Stimulated activated CD8-positive, alpha-beta memory T cell treated with anti-CD3 and anti-CD28 coated beads, Interleukin-15, amount 100 ng/mL, for 4 hours (primary cell): ENCODE data around the gene CPLX4.
A peak's percentile ranks its signal among the peaks of the same experiment; 100 is the strongest.

Source experiments
- DNase-seq, 2 donors: peaks; one replicate each; pipeline ENCODE4 v3.0.0-alpha.2; 2020; ENCODE audit warnings: low read depth in 2 of 2

The CPLX4 gene, protein sequence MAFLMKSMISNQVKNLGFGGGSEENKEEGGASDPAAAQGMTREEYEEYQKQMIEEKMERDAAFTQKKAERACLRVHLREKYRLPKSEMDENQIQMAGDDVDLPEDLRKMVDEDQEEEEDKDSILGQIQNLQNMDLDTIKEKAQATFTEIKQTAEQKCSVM

DNA sequence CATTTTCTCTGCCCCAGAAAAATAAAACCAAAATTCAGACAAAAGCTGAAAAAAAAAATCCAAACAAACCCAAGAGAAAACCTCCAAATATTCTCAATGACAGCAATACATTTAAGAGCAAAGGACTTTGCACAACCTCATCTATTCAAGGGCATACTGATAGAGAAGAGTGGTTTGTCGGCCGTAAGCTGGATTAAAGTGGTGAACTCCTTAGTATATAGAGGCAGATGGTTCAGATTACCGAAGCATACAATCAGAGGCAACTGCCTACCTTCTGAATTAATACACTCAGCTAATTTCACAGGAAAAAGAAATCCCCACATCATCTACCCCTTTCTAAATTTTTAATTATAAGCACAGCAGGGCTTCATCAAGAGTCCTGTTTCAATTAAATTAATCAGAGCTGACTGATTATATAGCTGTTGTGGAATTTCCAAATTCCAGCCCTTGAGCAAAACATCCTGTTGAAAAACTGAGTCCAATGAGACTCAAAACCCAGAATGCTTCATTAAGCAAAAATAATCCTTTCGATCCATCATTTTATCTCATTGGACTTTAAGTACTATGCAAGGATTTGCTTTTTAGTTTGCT is at the start of gene CPLX4:
TSS of gene CPLX4 (minus strand) at position 190 of the 591 bp plus-strand sequence. CDS start at position 3, 187 bp downstream.
- DNase-seq = no peak

DNA sequence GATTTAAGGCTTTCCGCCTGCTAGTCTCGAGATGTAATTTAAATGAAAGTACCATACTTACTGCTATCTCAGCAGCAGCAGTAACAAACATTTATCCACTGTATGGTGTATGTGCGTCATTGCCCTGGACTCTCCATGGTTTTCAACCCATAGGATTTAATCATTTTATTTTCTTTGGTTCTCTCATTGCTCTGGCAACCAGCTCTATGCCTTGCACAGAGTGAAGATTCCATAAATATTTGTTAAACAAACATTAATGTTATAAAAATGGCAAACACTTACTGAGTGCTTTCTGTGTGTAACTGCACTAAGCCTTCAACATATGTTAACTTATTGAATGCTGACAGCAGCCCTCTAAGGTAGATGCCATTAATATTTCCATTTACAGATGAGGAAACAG is 41.9 kb upstream of the CPLX4 start:
- no peak for DNase-seq

DNA sequence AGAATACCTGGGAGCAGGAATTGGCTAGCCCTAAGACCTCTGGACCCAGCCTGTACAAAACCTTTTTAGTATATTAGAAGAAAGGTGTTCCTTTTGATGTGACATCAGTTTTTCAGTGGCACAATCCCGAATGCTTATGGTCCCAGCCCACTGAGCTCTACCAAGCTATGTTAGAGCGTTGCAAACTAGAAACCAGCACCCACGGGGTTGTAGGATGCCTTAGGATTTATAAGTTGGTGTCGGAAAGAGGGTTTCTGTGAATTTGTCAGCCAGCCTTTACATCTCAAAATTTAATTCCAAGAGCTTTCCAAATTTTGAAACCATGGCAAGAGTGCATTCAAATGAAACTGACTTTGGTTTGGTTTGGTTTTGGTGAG is 41.1 kb upstream of the CPLX4 start:
- DNase-seq = no peak

DNA sequence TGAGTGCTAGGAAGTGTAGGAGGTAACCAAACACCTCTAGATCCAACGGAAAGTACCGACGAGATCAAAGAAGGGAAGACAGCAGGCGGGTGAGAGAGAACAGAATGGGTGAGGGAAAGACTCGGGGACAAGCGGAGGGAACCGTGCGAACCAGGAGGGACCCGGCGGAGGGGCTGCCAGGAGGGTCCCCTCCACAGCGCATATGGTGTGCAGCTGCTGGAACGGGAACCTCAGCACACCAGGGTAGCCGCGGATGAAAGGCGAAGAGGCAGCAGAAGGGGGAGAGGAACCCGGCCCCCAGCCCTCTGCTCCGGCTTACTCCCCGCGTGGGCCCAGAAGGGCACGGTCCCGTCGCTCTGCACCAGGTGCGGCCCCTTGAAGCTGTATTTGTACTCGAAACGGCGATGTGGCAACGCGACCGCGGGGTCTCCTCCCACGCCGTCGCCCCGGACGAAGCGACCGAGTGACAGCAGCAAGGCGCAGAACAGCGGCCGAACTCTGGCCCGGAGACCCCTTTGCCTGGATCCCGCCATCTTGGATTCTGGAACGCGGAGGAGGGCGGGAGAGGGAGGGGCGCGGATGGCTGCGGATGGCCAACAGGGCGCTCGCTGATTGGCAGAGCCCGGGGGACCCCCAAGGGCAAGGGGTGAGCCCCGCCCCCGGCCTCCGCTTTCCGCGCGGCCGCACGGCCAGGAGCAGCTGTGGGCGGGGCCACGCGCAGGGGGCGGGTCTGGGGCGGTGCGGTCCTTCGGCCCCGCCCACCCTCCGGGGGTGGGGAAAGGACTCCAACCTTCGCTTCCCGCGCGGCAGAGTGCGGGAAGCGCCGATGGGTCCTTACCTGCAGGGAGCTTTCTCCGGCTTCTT is 40.5 kb upstream of the CPLX4 start, which contains the start of gene LMAN1:
TSS of gene LMAN1 (minus strand) at position 554 of the 864 bp plus-strand sequence. CDS start at position 533, 21 bp downstream.
- DNase-seq = peak; percentile 84 to 89

DNA sequence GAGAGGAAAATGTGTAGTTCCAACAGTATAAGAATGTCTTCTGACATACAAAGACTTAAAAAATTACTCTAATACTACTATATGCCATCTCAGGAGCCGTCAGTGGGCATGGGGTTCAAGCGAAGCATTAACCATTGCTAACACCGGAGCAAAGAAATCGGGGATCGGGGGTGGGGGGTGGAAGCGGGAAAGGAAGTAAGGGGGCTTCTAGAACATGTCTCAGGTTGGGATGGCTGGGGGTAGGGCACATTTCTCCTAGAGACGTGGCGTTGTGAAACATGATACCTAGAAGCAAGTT is 39.9 kb upstream of the CPLX4 start:
- no peak for DNase-seq

DNA sequence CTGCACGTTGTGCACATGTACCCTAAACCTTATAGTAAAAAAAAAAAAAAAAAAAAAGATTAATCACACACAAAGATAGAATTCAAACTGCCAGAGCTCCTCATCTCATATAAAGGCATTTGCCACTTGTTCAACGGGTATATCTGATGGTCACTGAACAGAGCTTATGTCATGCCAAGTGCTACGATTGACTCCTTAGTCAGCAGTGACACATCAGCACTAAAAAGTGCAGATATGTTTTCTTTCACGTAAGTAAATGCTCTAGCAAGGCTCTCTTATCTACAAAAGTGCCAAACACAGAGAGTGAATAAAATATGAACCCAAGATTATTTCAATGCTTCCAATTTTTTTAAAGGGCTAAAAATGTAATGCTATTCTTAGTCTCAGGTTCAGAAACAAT is 39.5 kb upstream of the CPLX4 start:
- DNase-seq = no peak

DNA sequence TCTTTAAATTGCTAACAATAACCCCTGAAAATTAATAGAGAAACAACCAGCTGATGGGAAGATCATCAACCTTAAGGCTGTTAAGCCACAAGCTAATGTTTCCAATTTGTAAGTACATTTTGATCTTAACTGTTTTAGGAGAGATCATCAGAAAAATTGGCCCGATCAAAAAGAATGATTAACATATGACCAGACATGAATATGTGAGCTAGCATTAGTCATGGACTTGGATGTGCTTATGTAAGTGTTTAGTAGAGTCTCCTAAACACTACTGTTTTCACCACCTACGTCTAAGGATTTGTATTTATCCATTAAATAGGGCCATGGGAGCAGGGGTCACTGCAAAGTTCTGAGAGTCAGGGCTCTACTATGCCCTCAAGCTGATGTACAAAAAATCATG is 36.3 kb upstream of the CPLX4 start:
- DNase-seq = no peak

DNA sequence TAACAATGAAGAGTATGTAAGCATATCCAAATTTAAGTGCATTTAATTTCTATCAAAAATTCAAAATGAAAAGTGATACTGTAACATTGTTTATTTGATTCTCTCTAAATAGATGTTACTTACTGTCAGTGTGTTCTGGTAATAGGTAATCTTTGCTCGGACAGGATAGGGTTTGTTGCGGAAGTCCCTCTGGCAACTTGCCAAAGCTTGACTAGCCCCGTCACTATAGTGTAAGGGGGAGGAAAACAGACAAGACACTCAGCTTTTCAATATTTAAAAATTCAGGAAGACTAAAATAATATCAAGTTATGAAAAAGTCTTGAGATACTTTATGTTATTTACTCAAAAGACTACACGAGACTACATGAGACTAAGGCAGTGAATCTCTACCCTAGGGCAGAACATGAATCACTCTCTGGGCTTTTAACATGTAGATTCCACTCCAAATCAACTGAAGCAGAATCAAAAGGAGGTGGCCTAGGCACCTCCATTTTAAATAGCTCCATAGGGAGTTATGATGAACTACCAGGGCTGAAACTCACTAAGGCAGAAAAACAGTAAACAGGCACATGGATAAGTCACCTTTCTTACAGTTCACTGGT is 34.7 kb upstream of the CPLX4 start:
- no peak for DNase-seq

DNA sequence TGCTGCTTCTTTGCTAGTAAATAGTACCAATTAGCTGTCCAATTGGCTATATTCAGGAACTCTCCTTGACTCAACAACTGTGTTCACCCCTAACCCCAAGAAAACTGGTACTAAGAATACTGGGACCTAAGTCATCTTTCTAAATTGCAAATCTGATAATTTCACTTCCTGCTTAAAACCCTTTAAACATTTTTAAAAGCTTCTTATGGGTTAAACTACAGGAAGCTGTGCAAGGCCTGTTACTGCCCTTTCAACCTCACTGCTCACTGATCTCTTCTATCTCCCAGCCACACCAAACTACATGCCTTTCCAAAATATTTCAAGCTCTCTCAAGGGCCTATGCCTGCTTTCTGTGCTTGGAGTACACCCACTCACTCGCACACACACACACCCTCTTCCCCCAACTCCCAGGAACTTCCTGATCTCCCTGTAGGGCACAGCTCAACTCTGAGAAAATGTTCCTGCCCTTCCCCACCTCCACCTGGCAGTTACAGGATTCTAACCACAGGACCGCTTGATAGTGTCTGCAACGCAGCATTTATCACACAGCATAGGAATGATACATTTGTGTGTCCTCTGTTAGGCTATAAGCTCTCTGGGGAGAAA is 33.9 kb upstream of the CPLX4 start:
- no peak for DNase-seq

DNA sequence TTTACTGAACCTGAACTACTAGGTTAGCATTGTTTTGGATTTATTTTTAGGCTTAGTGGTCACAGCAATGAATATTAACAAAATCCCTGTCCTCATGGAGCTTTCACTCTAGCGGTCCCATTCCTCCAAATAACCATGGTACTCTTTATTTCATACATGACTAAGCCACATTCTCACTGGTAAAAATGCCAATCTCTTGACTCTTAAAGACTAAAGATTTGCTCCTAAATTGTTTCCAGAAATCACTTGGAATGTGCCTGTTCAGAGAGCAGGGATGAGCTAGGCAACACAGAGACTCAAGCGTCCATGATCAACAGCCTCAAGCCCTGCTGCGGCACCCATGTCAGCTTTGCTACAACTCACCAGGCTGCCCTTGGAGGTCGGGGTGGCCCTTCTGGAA is 27.1 kb upstream of the CPLX4 start:
- DNase-seq = no peak

DNA sequence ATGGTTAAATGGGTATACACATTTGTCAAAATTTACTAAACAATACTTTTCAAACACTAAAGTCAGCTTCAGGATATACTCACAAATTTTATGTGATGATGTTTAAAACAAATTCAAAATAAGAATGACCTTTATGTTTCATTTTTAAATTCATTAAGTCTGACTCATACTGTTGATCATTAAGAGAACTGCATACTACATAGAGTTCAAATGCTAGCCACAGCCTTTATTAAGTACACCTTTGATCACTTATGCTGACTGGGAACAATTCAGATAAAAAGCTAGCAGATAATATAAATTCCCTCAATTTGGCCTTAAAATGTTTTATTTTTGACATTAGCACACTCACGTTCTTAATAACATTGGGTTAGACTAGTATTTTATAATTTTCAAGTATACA is 26.5 kb upstream of the CPLX4 start:
- DNase-seq = no peak

DNA sequence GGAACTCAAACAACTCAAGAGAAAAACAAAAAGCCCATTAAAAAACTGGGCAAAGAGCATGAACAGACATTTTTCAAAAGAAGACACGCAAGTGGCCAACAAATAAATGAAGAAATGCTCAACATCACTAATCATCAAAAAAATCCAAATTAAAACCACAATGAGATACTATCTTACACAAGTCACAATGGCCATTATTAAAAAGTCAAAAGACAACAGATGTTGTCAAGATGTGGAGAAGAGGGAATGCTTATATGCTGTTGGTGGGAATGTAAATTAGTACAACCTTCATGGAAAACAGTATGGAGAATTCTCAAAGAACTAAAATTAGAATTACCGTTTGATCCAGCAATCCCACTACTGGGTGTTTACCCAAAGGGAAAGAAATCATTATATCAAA is 25.5 kb upstream of the CPLX4 start:
- DNase-seq = no peak

DNA sequence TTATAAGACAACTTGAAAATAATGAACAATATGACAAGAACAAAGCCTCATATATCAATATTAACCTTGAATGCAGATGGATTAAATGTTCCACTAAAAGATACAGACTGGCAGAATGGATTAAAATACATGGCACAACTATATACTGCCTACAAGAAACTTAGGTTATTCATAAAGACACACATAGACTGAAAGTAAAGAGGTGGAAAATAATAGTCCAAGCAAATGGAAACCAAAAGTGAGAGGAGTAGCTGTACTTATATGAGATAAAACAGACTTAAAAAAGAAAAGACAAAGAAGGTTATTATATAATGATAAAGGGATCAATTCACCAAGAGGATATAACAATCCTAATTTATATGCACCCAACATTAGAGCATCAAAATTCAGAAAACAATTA is 22.4 kb upstream of the CPLX4 start:
- no peak for DNase-seq

DNA sequence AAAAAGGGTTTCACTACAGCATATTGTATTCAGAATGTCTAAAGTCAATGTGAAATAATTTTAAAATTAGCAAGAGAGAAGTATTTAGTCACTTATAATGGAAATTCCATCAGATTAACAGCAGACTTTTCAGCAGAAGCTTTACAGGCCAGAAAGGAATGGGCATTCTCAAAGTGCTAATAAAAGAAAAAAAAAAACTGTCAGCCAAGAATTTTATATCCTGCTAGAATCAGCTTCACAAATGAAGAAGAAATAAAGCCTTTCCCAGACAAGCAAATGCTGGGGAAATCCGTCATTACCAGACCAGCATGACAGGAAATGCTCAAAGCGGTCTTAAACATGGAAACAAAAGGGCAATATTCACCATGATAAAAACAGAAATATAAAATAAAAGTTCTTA is 21.9 kb upstream of the CPLX4 start:
- DNase-seq = no peak

DNA sequence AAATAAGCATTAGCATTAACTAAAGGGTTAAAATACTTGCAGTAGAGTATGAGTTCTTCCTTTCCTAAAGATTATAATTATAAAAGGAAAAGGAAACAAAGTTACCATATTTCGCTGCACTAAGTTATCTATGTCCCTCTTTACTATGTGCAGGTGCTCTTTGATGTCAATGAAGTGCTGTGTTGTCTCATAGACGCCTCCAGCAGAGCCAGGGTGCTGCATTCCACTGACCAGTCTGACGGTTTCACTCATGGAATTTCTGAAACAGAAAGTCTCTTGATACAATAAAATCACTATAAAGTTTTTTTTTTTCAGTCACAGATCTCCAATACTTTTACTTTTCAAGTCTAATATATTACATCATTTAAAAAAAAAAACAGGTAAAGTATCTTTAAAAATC is 14.5 kb upstream of the CPLX4 start:
- DNase-seq = no peak

DNA sequence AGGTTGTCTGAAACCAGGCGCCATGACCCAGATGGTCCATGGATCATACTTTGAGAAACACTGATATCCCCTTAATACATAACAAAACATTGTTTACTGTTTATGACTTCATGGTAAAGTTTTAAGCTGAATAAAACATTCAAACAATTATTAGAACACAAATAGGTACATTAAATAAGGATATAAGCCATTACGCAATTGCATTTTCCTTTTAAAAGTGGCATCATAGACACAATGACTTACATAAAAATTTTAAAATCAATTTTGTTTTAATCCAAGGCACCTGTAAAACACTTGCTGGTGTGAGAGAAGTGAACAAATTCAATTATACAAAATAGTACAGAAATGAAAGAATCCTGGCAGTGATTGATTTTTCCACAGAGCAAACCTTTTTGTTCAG is 10.2 kb upstream of the CPLX4 start:
- no peak for DNase-seq

DNA sequence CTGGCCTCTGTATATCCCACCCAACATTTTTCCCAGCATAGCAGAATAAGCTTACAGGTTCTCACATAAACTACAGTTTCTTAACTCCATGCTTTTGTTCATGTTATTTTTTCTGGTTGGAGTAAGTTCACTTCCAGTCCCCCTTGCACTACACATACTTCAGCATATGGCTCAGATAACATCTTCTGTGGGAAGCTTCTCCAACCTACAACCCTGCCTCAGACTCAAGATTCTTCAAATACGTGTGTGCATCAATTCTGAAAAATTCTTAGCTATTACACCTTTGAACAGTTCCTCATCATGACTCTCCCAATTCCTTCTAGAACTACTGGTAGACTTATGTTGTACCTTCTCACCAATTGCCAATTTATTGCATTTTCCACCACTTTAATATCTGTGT is 7.5 kb upstream of the CPLX4 start:
- no peak for DNase-seq

DNA sequence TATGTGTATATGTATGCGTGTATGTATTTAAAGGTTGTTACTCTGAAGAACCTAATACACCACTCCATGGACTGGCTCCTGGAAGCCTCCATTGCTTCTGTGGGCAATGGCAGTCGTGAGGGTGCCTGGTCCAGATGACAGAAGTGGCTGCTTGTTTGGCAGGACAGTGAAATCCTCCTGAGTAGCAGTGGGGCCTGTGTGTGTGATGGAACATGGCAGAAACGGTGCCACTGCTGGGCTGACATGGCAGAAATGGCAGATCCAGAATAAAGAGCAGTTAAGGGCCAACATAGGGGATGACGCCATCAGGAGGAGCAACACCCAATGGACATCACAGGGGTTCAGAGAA is 6.1 kb upstream of the CPLX4 start:
- DNase-seq = no peak

DNA sequence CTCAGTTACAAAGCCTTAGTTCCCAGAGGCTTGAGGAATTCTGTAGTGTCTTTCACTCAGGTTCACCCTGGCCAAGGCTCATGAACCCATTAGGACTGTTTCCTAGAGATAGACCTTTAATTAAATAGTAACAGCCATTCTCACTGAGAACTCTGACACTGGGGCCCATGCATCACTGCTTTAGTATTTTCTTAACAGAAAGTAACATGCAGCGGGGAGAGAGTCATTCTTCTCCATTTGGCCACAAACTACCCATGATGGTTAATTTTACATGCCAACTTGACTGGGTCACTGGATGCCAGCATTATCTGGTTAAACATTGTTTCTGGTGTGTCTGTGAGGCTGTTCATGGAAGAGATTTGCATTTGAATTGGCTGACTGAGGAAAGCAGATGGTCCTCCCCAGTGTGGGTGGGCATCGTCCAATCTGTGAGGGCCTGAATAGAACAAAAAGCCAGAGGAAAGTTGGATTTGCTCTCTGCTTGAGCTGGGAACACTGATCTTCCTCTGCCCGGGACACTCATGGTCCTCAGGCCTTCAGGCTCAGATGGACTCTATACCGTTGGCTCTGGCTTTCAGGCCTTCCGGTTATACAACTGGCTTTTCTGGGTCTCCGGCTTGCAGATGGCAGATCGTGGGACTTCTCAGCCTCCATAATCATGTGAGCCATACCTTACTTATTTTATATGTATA is 5.6 kb upstream of the CPLX4 start:
- DNase-seq = no peak

DNA sequence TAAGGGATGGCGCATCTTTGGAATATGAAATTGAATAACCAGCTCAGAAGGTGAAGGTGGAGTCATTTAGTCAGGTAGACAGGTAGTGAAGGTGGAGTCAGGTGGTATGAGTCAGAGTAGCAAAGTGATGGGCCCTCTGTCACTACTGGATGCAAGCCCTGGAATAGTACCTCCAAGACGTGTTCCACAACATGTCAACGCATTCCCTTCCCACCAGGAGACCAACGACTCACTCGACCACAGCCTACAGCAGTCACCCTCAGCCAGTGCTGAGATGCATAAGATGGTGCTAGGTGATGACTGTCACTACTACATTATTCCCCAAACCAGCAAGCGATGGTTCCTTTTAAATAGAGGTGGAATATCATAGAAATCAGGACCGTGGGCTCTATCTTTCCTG is 6.8 kb downstream of the CPLX4 start:
- DNase-seq = no peak

DNA sequence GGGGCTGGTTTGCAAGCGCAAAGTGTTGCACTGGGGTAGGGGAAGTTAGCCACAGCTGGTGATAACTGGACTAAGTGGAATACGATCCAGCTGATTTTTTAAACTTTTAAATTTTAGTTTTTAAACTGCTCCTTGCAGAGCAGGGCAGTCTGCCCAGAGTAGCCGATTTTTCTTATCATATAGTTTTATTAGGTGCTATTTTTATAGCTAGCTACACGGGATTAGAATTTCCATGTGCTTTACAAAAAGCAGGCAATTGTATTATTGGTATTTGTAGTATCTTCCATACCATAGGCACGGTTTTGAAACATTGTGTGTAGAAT is 9.6 kb downstream of the CPLX4 start:
- DNase-seq = no peak

DNA sequence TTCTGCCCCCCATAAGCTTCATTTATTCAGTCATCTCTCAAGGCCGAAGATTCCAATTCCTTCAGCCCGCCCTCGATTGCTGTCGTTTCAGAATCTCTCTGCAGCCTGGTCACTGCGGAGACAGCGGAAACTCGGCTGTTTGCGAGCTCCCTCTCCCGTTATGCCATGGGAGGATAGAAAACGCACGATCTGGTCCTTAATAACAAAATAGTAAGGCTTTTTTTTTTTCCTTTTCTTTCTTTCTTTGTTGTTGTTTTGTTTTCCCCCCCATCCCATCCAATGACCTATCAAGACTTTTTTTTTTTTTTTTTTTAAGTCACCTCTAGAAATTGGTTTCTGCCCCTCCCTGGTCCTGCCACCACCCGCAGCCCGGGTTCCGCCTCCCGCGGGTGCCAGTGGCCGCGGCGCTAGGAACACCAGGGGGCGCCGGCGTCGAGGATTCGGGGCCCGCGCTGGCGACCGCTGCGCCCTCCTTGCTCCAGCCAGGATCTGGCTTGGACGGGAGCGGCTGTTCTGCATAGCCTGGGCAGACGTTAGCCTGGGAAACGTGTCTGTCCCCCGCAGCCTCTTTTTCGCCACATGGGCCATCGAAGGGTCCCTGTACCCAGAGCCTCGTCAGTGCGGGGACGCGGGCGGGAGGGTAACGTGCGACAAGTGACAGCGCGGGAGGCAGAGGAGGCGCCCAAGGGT is 10.1 kb downstream of the CPLX4 start:
- peak; percentile 10 to 18 for DNase-seq
